NCI-H2227 (cell line): Measurements from ENCODE around the gene CITED4.

ENCODE experiments used
- DNase-seq: peaks from one replicate; lab custom pipeline; 2025; ENCODE audit not compliant: unreplicated experiment; lab: John Stamatoyannopoulos, UW

The CITED4 gene

GRCh38 chr1:40886318-40887011 is 24.3 kb upstream of the CITED4 start:
- no peak for DNase-seq

- DNase-seq = no peak
Observed at GRCh38 chr1:40884055-40884795, 22.1 kb upstream of the CITED4 start.

DNA sequence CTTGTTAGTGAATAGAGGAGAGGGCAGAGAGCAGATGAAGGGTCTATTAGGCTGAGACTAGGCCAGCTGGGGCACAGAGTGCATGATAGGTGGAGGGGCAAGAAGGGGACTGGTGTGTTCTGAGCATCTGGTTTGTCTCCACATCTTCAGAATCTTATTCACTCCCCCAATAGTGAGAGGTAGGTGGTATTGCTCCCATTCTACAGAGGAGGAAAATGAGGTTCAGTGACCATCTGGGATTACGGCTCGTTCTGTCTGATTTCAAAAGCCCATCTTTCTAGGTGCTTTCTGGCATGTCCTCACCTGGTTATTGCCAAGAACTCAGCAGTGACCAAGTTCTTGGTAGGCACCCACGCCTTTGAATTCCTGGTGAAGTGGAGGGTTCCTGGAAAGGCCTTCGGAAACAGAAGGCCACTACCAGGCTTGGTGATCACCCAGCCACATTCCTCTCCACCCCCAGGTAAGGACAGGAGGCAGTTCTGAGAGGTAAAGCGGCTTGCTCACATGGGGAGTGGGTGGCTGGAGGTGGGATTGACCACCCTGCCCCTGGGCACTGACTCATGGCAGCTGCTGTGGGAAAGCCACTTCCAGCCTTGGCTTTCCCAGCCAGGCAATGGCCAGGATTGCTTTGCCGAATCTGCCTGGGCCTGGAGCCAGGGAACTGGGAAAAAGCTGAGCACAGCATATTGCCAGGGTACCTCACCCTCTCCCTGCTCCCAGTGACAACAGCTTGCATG is 18.8 kb upstream of the CITED4 start:
- no peak for DNase-seq

DNA sequence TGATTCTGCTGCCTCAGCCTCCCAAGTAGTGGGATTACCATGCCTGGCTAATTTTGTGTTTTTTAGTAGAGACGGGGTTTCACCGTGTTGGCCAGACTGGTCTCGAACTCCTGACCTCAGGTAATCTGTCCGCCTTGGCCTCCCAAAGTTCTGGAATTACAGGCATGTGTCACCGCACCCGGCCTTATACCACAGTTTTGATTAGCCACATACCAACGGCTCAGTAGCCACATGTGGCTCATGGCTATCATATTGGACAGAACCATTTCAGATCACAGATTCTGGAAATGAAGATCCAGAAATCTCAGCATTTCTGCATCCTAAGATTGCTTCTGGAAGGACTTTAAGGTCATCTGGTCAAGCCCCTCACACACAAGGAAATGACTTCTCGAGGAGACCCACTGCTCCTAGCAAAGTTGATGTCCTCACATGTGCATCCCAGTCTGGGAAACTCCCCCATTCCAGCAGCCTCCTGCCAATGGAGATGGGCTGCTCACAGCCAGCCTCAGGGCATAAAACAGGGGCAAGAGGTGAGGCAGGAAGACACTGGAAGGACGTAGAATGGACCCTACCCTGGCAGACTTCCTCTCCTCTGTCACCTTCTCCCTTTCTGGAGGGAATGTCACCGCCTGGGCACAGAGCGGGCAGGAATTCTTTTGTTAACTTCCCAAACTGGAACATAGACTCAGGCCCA is 17.5 kb upstream of the CITED4 start:
- DNase-seq = no peak

DNA sequence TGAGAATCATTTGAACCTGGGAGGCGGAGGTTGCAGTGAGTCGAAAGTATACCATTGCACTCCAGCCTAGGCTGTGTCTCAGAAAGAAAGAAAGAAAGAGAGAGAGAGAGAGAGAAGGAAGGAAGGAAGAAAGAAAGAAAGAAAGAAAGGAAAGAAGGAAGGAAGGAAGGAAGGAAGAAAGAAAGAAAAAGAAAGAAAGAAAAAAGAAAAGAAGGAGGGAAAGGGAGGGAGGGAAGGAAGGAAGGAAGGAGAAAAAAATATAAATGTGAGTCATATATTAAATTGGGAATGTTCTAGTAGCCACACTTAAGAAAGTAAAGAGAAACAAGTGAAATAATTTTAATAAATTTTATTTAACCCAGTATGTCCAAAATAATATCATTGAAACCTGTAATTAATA is 16.7 kb upstream of the CITED4 start:
- no peak for DNase-seq

DNA sequence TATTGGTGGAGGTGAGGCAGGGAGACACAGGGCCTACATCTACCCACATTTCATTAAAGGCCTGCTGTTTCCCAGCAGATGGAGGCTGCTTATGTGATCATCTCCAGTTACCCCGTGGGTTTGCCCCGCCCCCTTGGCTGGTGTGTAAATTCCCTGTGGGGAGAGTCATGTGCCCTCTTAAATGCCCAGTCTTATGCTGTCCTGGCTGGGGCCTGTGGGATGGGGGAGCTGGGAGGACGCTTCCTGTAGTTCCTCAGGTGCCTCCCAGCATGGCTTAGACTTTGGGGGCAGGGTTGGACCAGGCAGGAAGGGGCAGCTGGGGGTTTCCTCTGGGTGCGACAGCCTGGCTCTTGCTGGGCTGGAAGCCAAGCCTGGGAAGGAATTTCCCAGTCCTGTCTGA is 15.5 kb upstream of the CITED4 start:
- no peak for DNase-seq

GRCh38 chr1:40876891-40877290 is 14.7 kb upstream of the CITED4 start:
- no peak for DNase-seq

DNA sequence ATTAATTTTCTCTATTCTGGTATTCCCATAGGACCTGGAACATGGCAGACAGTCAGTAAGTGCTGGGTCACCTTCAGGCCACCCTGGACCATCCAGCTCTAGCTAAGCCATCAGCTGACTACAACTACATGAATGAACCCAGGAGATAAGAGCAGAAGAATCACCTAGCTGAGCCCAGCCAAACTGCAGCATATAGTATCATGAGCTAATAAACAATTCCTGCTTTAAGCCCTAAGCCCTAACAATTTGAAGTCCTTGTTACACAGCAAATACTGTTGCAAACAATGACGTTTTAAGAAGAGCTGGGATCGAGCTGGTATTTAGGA is 14.2 kb upstream of the CITED4 start:
- no peak for DNase-seq

- DNase-seq = no peak
Observed at GRCh38 chr1:40873863-40874472, 11.8 kb upstream of the CITED4 start.

DNA sequence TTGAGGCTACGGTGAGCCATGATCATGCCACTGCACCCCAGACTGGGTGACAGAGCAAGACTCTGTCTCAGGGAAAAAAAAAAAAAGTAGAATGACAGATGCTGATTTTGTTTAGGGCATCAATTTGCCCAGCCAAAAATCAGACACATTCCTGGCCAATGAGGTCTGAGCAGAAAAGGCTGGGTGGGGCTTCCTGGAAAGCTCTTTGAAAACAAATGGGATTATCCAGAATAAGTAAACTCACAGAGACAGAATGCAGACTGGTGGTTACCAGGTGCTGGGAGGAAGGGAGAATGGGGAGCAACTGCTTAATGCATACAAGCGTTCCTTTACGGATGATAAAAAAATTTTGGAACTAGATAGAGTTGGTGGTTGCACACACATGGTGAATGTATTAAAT is 10.1 kb upstream of the CITED4 start:
- DNase-seq = no peak

GRCh38 chr1:40870135-40870728 is 8.1 kb upstream of the CITED4 start:
- no peak for DNase-seq

GRCh38 chr1:40868051-40868723 is 6.0 kb upstream of the CITED4 start:
- no peak for DNase-seq

GRCh38 chr1:40861224-40862003 is 749 bp downstream of the CITED4 start:
- DNase-seq = peak; percentile 69

- DNase-seq = no peak
Observed at GRCh38 chr1:40860706-40861223, 1.4 kb downstream of the CITED4 start.

DNA sequence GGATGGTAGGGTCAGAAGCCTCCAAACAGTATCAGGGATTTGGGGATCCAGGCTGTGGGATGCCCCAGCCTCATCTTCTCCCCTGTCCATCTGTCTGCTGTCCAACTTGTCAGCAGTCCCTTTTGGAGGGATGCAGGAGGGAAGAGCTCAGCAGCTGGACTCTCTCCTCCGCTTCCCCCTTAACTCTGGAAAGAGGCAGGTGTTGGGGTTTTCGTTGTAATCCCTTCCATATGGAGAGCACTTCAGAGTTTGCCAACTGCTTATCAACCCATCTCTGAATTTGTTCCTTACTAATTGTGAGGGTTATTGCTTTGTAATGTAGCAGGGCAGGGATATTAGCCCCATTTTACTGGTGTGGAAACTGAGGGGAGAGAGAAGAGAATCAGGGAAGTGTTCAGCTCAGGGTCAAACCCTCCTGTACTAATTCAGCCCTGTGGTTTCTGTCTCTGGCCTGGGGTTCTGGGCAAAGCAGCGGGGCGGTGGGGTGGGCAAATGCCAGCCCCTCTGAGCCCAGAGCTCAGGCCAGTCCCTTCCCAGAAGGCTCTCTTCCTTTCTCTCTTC is 3.2 kb downstream of the CITED4 start:
- no peak for DNase-seq

DNA sequence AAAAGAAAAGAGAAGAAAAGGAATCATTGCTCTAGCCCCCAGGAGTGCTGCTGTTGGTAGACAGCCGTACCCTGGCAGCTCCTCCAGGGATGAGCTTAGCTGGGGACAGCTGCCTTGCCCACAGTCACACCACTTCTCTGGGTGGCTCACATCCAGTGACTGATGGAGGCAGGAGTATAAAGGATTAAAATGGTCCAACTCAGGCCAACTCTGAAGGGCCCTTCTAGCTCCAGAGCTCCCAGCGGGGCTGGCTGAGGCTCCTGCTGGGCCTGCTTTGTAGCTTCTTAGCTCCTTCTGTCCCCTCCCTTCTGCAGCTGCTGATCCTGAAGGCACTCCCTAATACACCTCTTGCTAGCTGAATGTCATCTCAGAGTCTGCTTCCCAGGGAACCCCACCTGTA is 4.4 kb downstream of the CITED4 start:
- DNase-seq = no peak

- no peak for DNase-seq
Observed at GRCh38 chr1:40856656-40857302, 5.4 kb downstream of the CITED4 start.

- no peak for DNase-seq
Observed at GRCh38 chr1:40856116-40856515, 6.0 kb downstream of the CITED4 start.
